ENCODE data around the gene MGRN1.

DNA sequence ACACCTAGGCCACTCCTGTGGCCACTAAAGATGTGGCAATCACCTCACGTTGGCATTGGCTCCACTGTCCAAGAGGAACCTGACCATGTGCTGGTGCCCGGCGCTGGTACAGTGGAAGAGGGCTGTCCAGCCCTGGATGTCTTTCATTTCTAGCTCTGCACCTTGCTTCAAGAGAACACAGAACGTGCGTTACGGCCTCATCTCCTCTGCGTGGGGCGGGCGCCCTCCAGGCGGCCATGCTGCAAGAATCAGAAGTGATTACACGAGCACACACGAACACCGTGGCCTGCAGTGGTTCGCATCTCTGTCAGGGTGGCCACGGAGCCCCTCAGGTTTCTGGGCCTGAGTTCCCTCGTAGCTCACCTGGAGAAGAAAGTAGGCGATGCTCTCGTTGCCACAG is 102.0 kb downstream of the MGRN1 start:
- no peak for TF ChIP-seq CTCF (conservative IDR thresholded peaks at IDR 0.05; ENCODE audit: low read depth, low read length)
- no peak for TF ChIP-seq EZH2 (IDR thresholded peaks at IDR 0.05; ENCODE audit: borderline replicate concordance, low read depth, low read length, poor library complexity, severe bottlenecking)
